ENCODE results near the gene CAMTA1. TPM values are rescaled to one million over a fixed set of nuclear protein-coding genes. Genes with fewer than 3 reads are reported as not detected.

CAMTA1 gene
- total RNA-seq, 2 donors from 2014 or later: 36.7 to 51.9 TPM

DNA sequence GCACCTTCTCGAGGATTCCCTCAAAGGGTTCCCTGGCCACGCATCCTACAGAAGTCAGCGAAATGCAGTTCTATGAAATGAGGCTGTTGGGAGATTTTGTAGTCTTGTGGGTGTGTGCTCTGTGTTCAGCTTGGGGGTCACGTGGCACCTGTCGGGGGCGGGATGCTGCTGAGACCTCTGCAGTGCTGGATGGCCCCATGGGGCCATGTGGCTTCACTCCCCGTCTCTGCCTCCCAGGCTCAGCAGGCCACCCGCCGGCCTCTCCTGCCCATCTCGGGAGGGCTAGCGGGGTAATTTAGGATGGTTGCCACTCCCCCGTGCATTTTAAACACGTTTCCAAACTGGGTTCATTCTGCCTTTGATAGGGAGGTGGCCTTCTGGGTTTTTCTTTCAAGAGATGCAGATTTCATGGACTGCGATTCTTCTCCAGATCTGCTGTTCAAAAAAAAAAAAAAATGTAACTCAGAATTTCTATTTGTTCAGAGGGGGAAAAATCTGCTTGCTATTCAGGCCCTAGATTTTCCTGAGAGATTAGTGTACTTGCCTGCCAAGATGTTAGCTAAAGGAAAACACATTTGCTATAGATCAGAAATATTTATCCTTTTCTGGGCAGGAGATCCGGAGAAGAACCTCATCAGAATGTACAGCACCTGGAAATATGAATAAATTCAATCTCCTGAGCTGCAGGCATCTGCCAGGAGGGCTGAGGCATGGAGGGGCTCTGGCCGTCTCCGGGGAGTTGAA is 708.6 kb downstream of the CAMTA1 start:
- no peak for ATAC-seq (replicated peaks)
- peaks cover 9% of the 10 kb centered on the region for H3K27me3 Mint-ChIP-seq
- no peak overlapping the region for H3K4me3 Mint-ChIP-seq
- no peak overlapping the region for H3K27ac Mint-ChIP-seq
- H3K36me3 Mint-ChIP-seq (ENCODE audit: low read depth): no peaks in the 10 kb centered on the region
- no peaks in the 10 kb centered on the region for H3K9me3 Mint-ChIP-seq
- H3K4me1 Mint-ChIP-seq: no peaks in the 10 kb centered on the region

- H3K27ac Mint-ChIP-seq: no peak overlapping the region
- peaks cover 3% of the 10 kb centered on the region for H3K27me3 Mint-ChIP-seq
- no peak overlapping the region for H3K4me3 Mint-ChIP-seq
- ATAC-seq (replicated peaks): no peak
- no peaks in the 10 kb centered on the region for H3K4me1 Mint-ChIP-seq
- no peaks in the 10 kb centered on the region for H3K36me3 Mint-ChIP-seq (ENCODE audit: low read depth)
- H3K9me3 Mint-ChIP-seq: no peaks in the 10 kb centered on the region
Measured at GRCh38 chr1:7495962-7496361, 710.7 kb downstream of the CAMTA1 start.

DNA sequence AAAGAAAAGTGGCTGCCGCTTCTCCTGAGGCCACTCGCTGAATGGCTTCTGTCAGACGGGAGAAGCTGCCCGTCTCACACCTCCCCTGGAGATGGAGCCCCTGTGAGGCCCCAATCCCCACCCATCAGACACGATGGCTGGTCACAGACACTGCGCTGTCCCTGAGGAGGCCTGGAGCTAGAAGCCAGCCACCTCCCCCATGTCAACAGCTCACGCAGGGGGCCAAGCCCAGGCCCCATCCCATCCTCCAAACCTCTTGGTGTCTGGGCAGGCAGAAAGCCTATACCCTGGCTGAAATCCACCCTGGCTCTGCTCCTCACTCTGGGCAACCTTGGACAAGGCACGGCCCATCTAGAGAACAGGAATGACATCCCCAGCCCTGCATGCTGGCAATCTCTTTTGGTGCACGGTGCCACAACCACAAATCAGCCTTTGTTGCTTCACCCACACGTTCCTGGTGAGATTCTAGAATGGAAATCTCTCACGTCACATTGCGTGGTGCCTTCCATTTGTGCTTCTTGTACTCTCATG is 711.9 kb downstream of the CAMTA1 start:
- no peaks in the 10 kb centered on the region for H3K27me3 Mint-ChIP-seq
- no peak for ATAC-seq (replicated peaks)
- no peak overlapping the region for H3K4me3 Mint-ChIP-seq
- no peak overlapping the region for H3K27ac Mint-ChIP-seq
- no peaks in the 10 kb centered on the region for H3K9me3 Mint-ChIP-seq
- no peaks in the 10 kb centered on the region for H3K36me3 Mint-ChIP-seq (ENCODE audit: low read depth)
- no peaks in the 10 kb centered on the region for H3K4me1 Mint-ChIP-seq

GRCh38 chr1:7500381-7501083 is 715.3 kb downstream of the CAMTA1 start:
- no peaks in the 10 kb centered on the region for H3K27me3 Mint-ChIP-seq
- no peaks in the 10 kb centered on the region for H3K4me1 Mint-ChIP-seq
- no peak overlapping the region for H3K27ac Mint-ChIP-seq
- no peak overlapping the region for H3K4me3 Mint-ChIP-seq
- ATAC-seq (replicated peaks): no peak
- H3K36me3 Mint-ChIP-seq (ENCODE audit: low read depth): no peaks in the 10 kb centered on the region
- H3K9me3 Mint-ChIP-seq: no peaks in the 10 kb centered on the region

- ATAC-seq (replicated peaks): no peak
- no peaks in the 10 kb centered on the region for H3K36me3 Mint-ChIP-seq (ENCODE audit: low read depth)
Measured at GRCh38 chr1:7501084-7501491, 715.8 kb downstream of the CAMTA1 start.

DNA sequence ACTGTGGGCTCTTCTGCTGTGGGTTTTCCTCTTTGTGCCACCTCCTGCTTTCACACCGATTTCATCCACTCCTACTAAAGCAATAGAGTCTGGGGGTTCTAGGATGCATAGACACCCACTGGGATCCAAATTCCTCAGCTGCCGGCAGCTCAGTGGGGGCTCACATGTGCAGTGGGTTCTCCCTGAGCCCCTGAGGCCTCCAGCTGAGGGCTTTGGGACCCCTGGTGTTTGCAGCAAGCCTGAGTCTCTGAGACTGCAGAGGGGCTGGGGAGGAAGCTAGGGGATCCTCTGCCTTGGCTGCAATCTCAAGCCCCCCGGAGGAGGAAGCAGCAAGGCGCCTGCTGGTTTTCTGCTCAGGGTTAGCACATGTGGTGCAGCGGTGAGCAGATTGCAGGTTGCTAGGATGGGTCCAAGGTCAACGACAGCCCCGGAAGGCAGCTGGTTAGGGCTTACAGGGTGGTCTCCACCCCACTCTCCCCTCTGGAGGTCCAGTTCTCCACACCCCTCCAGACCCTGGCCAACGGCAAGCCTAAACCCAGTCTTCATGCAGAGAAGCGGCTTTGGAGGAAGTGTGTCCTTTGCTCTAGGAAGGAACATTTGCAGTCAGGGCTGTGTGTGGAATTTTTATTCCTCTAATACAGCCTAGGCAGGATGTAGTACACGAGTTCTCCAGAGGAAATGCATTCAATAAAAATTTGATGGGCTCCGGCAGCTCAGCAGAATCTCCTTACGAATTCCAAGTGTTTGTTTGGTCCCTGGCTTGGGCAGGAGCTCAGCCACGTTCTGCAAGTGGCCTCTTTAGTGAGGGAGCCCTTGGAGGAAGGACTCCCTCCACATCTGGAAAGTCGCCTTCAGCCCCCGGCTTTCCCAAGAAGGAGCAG is 716.7 kb downstream of the CAMTA1 start:
- ATAC-seq (replicated peaks): no peak
- no peaks in the 10 kb centered on the region for H3K4me1 Mint-ChIP-seq
- H3K4me3 Mint-ChIP-seq: no peak overlapping the region
- no peaks in the 10 kb centered on the region for H3K36me3 Mint-ChIP-seq (ENCODE audit: low read depth)
- H3K27me3 Mint-ChIP-seq: no peaks in the 10 kb centered on the region
- no peaks in the 10 kb centered on the region for H3K9me3 Mint-ChIP-seq
- no peak overlapping the region for H3K27ac Mint-ChIP-seq

More at GRCh38 chr1:7501084-7501491, 715.8 kb downstream of the CAMTA1 start:
- H3K27me3 Mint-ChIP-seq: no peaks in the 10 kb centered on the region
- no peaks in the 10 kb centered on the region for H3K4me1 Mint-ChIP-seq
- H3K4me3 Mint-ChIP-seq: no peak overlapping the region
- H3K9me3 Mint-ChIP-seq: no peaks in the 10 kb centered on the region
- no peak overlapping the region for H3K27ac Mint-ChIP-seq

DNA sequence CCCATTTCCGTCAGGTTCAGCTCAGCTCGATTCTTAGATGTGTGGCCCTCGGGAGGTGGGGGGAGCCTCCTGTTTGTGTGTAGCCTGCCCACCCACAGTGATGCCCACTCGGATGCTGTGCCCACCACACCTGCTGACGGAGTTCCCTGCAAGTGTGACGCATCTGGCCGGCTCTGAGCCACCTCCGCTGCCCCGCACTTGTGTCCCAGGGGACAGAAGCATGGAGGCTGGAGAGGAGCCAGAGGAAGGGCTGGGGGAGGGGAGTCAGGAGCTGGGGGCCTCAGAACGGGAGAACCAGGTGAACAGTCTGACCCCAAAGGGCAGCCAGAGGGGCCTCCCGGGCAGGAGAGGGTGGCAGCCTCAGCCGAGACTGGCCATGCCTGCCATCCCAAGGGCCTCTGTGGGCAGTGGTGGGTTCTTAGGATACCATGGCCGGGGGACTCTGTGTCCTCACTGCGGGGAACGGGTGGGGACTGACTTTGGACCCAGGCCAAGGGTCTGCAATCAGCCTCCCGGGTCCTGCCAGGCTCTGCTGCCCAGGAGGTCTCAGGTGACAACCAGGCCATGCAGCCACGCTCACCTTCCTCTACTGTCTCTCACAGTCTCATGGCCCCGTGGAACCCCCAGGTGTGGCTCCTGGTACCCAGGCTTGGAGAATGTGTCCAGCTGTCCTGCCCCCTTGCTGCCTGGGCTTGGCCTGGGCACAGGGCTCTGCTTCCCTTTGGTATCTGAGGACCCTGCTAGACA is 718.6 kb downstream of the CAMTA1 start:
- Mint-ChIP-seq H3K27ac (no peak overlapping the region), H3K9me3 (no peaks in the 10 kb centered on the region), H3K27me3 (no peaks in the 10 kb centered on the region), H3K36me3 (ENCODE audit: low read depth) (no peaks in the 10 kb centered on the region), H3K4me3 (no peak overlapping the region), H3K4me1 (no peaks in the 10 kb centered on the region)
- no peak for ATAC-seq (replicated peaks)

DNA sequence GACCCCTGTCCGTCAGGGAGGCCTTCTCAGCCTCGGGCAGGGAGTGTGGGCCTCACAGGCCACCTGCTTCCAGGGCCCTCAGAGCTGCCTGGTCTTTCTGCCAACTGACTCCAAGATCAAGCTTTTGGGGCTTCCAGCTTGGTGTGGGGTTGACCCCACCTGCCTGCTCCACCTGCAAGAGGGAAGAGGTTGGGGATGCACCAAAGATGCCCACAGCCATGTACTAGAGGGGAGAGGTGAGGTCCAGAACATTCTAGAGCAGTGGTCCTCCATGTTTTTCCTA is 719.1 kb downstream of the CAMTA1 start:
- no peak overlapping the region for H3K27ac Mint-ChIP-seq
- no peaks in the 10 kb centered on the region for H3K4me1 Mint-ChIP-seq
- no peak overlapping the region for H3K4me3 Mint-ChIP-seq
- H3K27me3 Mint-ChIP-seq: no peaks in the 10 kb centered on the region
- no peak for ATAC-seq (replicated peaks)
- no peaks in the 10 kb centered on the region for H3K36me3 Mint-ChIP-seq (ENCODE audit: low read depth)
- H3K9me3 Mint-ChIP-seq: no peaks in the 10 kb centered on the region

DNA sequence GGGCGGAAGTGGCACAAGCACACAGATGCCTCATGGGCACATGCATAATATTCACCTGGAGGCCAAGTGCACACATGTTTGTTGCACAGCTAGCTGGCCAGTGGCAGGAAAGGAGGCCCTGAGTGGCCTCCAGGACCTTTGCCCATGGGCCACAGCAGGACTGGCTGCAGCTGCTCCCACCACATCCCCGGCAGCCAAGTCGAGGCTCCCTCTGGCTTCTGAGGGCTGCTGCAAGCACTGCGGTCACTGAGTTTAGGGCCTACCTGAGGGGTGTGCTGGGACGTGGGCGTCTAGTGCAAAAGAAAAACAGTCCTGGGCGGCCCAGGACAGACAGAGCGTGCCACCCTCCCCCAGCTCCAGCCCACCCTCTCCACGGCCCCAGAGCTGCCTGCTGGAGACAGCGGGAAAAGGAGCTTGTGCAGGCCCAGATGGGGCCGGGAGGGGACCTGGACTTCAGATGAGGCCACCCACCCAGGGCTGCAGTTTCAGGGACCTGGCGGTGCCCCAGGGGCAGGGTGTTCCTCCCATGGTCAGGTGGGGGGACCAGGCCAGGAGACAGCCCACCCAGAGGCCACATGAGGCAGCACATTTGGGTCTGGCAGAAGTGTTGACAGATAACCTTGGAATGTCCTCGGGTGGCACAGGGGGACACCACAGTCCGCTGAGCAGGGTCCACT is 720.0 kb downstream of the CAMTA1 start:
- Mint-ChIP-seq H3K9me3 (no peaks in the 10 kb centered on the region), H3K36me3 (ENCODE audit: low read depth) (no peaks in the 10 kb centered on the region), H3K4me1 (no peaks in the 10 kb centered on the region), H3K27ac (no peak overlapping the region), H3K27me3 (no peaks in the 10 kb centered on the region), H3K4me3 (no peak overlapping the region)
- no peak for ATAC-seq (replicated peaks)

DNA sequence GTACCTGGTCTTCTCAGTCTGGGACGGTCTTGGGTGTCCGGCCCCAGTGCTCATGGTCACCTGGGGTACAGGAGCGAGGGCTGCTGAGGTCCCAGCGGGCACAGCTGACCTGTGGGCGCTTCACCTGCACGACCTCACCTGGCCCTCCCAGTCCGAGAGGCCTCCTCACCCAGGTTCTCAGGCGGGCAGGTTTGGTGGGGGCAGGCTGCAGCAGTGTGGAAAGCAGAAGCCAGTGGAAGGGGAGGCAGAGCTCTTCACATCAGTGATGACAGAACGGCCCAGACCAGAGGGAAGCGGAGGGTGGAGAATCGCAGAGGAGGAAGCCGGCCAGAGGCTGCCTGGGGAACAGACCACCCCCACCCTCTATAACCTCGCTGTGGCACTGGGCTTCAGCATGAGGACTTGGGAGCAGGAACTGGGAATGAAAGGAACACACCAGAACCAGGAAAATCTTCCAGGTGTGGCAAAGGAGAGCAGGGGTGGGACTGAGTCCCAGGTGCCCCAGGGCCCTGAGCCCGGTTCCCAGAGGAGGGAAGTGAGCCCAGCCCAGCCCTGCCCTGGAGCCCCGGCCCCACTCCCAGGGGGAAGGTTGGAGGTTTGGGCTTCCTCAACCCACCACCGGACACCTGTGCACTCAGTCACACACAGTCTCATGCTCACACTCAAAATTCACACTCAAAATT is 720.7 kb downstream of the CAMTA1 start:
- Mint-ChIP-seq H3K27ac (no peak overlapping the region), H3K36me3 (ENCODE audit: low read depth) (no peaks in the 10 kb centered on the region), H3K4me3 (no peak overlapping the region), H3K4me1 (no peaks in the 10 kb centered on the region), H3K27me3 (no peaks in the 10 kb centered on the region), H3K9me3 (no peaks in the 10 kb centered on the region)
- ATAC-seq (replicated peaks): no peak

DNA sequence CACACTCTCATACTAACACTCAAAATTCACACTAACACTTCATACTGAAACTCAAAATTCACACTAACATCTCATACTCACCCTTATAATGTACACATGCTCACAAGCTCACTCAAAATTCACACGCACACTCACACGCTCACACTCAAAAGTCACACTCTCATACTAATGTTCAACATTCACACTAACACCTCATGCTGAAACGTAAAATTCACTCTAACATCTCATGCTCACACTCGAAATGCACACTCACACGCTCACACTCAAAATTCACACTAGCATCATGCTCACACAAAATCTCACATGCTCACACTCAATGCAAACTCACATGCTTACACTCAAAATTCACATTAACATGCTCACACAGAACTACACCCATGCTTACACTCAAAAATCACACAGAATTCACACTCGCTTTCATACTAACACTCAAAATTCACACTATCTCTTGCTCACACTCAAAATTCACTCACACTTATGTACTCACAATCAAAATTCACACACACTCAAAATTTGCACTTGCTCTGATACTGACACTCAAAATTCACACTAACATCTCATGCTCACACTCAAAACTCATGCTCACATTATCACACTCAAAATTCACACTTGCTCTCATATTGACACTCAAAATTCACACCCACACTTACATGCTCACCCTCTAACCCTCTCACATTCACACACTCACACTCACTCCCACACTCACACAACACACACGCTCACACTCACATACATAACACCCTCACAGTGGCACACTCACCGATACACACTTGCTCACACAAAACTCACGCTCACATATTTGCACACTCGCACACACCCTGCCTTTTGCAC is 721.4 kb downstream of the CAMTA1 start:
- H3K27ac Mint-ChIP-seq: no peak overlapping the region
- no peaks in the 10 kb centered on the region for H3K27me3 Mint-ChIP-seq
- no peak overlapping the region for H3K4me3 Mint-ChIP-seq
- no peaks in the 10 kb centered on the region for H3K36me3 Mint-ChIP-seq (ENCODE audit: low read depth)
- no peaks in the 10 kb centered on the region for H3K4me1 Mint-ChIP-seq
- ATAC-seq (replicated peaks): no peak
- H3K9me3 Mint-ChIP-seq: no peaks in the 10 kb centered on the region

DNA sequence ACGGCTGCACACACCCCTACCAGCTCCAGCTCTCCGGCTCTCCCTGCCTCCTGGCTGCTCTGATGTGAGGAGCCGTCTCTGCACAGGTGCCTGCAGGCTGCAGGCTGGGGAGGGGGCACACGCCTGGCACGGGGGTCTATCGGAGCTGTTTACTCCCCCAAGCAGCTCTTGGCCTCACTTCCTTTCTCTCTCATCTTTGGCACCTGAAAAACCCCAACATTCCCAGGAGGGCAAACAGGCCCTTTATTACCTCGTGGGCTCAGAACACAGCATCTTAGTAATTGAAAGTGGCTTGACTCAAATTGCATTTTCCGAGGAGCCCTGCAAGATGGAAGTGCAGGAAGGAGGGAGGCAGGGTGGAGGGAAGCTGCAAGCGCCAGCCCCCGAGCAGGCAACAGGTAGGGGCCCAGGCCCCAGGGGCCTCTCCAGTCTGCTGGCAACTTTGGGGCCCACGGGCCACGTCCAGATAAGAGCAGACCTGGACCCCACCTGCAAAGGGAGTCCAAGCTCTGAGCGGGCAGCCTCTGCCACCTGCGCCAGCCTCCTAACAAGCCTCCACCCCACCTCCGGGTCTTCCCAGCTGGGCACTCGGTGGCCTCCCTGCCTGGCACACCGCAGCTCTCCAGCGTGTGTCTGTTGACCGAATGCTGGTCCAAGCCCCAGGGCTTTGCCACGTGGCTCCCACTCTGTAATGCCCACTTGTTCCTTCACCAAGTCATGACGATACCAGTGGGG is 722.2 kb downstream of the CAMTA1 start:
- no peak for ATAC-seq (replicated peaks)
- peaks cover 5% of the 10 kb centered on the region for H3K27me3 Mint-ChIP-seq
- H3K4me1 Mint-ChIP-seq: no peaks in the 10 kb centered on the region
- no peaks in the 10 kb centered on the region for H3K9me3 Mint-ChIP-seq
- H3K27ac Mint-ChIP-seq: no peak overlapping the region
- no peaks in the 10 kb centered on the region for H3K36me3 Mint-ChIP-seq (ENCODE audit: low read depth)
- no peak overlapping the region for H3K4me3 Mint-ChIP-seq

All from activated T-helper 17 cell treated with anti-CD3 and anti-CD28 coated beads, Interleukin-2, amount 50 U/mL, for 72 hours (primary cell).